HG03460 (cell line): ENCODE measurements around the gene DLGAP4.
"Not testable (repeated sequence)": the region's sequence is repeated elsewhere in the genome, so short reads cannot be mapped to it uniquely, and the experiment has no call there.

ENCODE experiments used
- ATAC-seq: cut with Tn5 transposase; IDR thresholded peaks from one replicate; pipeline ENCODE4 v1.9.1; 2021; ENCODE audit not compliant: unreplicated experiment

The DLGAP4 gene

GRCh38 chr20:36490191-36490590 lies 184.1 kb downstream of the DLGAP4 start:
- no peak for ATAC-seq

DNA sequence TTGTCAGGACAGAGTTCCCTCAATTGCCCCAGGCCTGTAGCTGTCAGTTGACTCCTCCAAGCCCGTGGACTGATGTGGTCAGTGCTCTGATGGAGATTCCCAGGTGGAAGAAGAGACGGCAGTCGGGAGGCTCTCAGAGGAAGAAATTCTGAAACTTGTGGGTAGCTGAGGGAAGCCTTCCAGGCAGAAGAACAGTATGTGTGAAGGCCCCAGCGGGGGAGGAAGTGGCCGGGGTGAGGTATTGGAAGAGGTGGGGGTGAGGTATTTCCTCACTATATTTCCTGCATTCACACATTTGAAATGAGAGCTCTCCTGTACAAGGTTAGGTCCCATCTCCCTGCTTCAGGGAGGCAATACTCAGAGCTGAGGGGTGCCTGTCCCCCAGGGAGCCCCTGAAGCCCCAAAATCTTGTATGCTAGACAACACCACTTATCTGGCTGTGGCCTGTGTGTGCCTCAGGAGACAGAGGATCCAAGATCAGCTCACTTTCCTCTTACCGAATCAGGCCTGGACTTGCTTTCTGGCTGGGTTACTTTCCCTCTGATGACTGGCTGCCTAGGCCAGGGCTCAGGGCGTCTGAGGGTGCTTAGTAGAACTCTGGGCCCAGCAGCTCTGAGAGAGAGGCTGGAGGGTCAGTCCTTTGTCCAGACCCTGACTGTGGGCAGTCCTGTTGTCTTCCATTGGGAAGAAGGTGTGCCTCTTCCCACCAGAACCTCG lies 185.9 kb downstream of the DLGAP4 start:
- ATAC-seq: no peak

GRCh38 chr20:36493051-36493800 lies 187.1 kb downstream of the DLGAP4 start:
- no peak for ATAC-seq

DNA sequence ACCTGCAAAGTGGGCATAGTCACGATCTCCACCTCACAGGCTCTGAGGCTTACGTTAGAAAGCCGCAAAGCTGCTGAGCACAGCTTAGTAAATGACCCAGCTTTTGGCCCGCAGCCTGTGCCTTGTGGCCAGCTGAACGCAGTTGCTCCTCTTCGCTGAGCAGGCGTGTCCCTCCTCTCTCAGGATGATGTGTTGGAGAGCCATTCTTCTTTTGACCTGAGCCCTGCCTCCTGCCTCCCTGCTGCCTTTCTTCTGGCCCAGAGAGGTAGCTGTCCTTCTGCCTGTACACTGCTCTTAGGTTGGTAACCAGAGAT lies 187.6 kb downstream of the DLGAP4 start:
- ATAC-seq: no peak

GRCh38 chr20:36496707-36497669 lies 190.8 kb downstream of the DLGAP4 start:
- ATAC-seq: no peak

DNA sequence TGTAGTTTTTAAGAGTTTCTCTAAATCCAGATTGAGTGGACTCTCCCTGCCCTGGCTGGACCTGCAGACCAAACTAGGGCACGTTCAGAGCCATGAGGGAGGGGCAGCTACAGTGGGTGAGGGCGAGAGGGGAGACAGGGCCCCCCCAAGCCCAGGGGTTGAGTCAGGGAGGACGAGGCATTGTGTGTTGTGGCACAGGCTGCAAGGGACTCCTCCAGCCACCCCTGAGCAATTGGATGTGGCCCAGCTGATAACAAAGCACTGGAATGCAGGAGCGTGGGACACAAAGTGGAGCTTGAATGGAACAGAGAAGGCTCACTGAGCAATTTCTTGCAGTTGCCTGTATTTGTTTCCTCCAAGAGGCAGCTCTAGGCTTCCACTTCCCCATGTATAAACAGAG lies 191.7 kb downstream of the DLGAP4 start:
- no peak for ATAC-seq

DNA sequence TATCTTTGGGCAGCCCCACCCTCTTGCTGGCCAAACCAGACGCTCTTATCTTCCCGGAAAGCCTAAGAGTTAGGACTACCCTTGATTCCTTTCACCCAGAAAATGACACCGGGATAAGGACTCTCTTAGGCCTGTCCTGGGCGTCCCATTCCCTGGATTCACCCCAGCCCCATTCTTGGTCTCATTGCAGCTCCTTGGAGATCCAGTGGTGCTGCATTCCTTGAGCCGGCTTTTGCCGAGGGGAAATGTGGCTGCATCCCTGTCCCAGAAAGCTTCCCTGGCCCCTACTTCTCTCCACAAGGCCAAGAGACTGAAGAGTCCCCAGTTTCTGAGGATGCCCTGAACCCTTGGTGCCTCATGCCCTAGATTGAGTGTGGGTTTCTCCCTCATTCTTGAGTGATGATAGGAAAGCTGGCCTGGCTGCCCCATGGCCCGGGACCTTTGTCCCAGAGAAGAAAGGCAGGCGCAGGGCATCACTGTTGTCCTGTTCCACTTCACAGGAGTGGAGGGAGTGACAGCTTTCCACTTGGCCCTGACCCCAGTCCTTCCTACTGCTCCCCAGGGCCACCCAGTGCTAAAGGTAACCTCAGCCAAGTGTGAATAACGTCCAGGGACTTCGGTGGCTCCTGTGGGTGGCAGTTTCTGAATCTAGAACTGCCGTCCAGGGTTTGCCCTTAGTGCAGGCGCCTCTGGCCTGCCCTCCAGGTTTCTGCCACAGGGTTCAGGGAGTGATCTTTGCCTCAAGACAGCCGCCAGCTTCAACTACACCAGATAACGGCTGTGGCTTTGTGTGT lies 192.4 kb downstream of the DLGAP4 start:
- no peak for ATAC-seq

DNA sequence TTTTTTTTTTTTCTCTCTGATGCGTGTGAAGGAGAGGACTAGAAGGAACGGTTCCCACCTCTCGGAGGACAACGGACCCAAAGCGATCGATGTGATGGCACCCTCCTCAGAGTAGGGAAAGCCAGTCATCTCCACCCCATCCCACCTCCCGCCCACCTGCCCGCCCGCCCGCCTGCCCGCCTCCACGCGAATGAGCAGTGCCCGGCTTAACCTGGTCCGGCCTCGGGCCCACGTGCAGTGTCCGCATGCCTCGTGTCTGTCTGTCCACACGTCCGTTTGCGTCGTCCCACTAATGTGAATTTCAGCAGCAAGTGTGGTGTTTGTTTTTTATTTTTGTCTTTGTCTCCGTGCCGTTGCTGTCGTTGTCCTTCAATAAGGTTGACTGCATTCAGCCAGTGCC lies 193.1 kb downstream of the DLGAP4 start:
- ATAC-seq: no peak

- ATAC-seq: no peak
Observed at GRCh38 chr20:36499723-36500501, 193.8 kb downstream of the DLGAP4 start.

DNA sequence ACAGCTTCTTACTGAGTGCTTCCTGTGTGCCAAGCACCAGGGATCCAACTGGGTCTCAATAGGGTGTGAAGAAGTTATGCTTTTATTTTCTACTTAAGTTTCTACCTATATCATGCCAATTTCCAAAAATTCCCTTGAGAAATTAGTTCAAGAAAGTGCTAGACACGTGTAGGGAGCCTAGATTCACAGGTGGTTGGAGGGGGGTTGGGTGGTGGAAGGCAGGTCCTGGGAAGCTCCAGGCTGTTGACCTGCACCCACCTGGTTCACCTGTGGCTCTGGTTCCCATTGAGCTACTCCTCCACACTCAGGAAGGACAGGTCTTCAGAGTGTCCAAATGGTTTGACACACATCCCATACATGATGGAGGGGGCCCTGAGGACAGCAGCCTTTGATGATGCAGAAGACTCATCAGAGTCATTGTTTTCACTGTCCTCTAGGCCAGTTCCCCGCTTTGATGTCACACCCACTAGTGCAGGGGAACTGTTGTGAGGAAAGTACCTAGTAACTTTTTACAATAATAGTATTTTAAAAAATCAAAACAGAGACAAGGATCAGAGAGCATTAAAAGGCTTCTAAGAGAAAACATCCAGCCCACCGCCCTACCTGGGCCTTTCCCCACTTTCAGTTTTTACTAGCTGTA lies 195.3 kb downstream of the DLGAP4 start:
- ATAC-seq: no peak

DNA sequence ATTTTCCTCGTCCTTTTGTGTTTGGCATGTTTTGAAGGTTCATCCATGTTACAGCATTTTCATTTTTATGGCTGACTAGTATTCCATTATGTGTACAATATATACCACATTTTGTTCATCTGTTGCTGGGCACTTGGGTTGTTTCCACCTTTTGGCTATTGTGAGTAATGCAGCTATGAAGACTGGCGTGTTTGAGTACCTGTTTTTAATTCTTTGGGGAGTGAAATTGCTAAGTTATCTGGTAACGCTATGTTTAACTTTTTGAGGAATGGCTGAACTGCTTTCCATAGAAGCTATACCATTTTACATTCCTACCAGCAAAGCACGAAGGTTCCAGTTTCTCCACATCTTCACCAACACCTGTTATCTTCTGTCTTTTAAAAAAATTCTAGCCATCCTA lies 198.2 kb downstream of the DLGAP4 start:
- ATAC-seq: no peak

DNA sequence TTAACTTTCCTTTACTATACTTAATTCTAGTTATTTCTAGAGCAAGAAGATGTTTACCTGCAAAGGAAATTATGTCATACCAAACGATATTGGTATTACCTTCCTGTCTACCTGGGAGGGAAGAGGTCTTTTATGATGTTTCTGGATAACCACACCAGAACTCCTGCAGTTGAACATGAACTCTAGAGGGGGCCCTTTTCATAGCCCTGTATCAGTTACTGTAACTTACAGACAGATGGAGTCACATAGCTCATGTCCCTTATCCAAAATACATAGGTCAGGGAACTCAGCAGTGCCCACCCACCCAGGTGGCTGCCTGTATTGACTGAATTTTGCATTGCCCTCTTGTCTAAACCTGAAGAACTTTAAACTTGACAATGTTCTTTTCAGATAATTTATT lies 200.1 kb downstream of the DLGAP4 start:
- no peak for ATAC-seq

DNA sequence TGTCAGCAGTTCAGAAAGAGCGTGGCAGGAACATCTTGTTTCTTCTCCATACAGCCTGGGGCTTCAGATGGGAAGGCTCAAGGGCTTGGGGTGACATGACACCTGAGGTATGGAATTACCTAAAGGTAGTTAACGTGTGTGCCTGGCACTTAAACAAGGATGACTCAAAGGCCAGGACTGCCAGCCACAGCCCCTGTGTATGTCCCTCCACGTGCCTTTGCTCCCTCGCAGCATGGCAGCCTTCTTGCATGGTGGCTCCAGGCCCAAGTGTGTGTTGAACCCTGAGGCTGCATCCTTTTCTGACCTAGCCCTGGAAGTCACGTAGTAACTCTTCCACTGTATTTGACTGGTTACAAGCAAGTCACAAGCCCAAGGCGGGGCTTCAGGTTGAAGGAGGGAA lies 201.6 kb downstream of the DLGAP4 start:
- no peak for ATAC-seq

- ATAC-seq: no peak
Observed at GRCh38 chr20:36519012-36519719, 213.0 kb downstream of the DLGAP4 start.

- ATAC-seq: no peak
Observed at GRCh38 chr20:36519944-36520343, 213.8 kb downstream of the DLGAP4 start.

DNA sequence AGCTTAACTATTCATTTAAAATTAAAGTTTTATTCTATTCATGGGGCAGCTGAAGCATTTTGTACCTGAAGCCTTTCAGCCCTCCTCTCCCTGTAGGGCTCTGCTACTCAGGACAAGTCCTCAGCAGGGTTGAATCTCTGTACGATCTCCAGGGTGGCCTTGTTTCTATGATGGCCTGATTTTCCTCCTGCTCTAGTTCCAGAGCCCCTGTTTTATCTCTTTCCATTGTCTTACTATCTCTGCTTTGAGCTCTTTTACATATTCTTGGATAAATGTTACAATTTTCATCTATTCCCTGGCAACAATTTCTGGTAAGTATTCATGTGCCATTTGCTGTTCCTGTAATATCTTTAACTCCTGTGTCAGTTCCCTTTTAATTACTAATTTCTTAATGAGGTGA lies 215.4 kb downstream of the DLGAP4 start:
- no peak for ATAC-seq

DNA sequence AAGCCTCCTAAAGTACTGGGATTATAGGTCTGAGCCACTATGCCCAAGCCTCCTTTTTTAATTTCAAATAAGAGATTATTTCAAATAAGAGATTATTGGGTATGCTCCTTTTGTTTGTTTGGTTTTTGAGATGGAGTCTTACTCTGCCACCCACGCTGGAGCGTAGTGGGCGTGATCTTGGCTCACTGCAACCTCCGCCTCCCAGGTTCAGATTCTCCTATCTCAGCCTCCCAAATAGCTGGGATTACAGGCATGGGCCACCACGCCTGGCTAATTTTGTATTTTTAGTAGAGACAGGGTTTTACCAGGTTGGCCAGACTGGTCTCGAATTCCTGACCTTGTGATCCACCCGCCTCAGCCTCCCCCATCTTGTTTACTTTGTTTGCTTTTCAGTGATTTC lies 216.3 kb downstream of the DLGAP4 start:
- not testable (repeated sequence) for ATAC-seq

- ATAC-seq: no peak
Observed at GRCh38 chr20:36523341-36523740, 217.2 kb downstream of the DLGAP4 start.
